Activated CD8-positive, alpha-beta T cell treated with anti-CD3 and anti-CD28 coated beads, Interleukin-2, amount 10 ng/mL, durations not matched to agents 7 days and 5 days (primary cell): ENCODE data around the gene NCOA1. TPM values are rescaled to one million over a fixed set of nuclear protein-coding genes. Genes with fewer than 3 reads are reported as not detected.

Experiments used
- ATAC-seq: fragments of 150-1000 bp; cut with Tn5 transposase; one replicate; pipeline ENCODE4 v1.10.0; 2021; ENCODE audit warnings: moderate library complexity
- CTCF ChIA-PET: fragments of 350-600 bp; sonication (Branson Sonifier 250); formaldehyde crosslinking; loops from one replicate; lab custom pipeline; 2021; ENCODE audit warnings: antibody characterized with exemption; lab: Charles Lee
- POLR2A ChIA-PET: fragments of 350-600 bp; sonication (Branson Sonifier 250); formaldehyde crosslinking; loops from one replicate; lab custom pipeline; 2021; ENCODE audit warnings: antibody characterized with exemption; lab: Charles Lee
- DNase-seq: peaks from one replicate; pipeline ENCODE4 v3.0.0-alpha.2; 2020
- H3K27ac Mint-ChIP-seq: one replicate; pipeline ENCODE4 v1.8.0; 2021; ENCODE audit warnings: mild to moderate bottlenecking, mixed read lengths
- H3K27me3 Mint-ChIP-seq: one replicate; pipeline ENCODE4 v1.8.0; 2021; ENCODE audit warnings: low read depth, mixed read lengths
- H3K36me3 Mint-ChIP-seq: one replicate; pipeline ENCODE4 v1.8.0; 2021; ENCODE audit warnings: low read depth, mixed read lengths
- H3K4me1 Mint-ChIP-seq: one replicate; pipeline ENCODE4 v1.8.0; 2021; ENCODE audit warnings: low read depth, mixed read lengths
- H3K4me3 Mint-ChIP-seq: one replicate; pipeline ENCODE4 v1.8.0; 2021; ENCODE audit warnings: mild to moderate bottlenecking, mixed read lengths
- H3K9me3 Mint-ChIP-seq: one replicate; pipeline ENCODE4 v1.8.0; 2022; ENCODE audit warnings: mixed read lengths; ENCODE audit not compliant: insufficient read depth
- total RNA-seq, 2 experiments: library from RNA; stranded (reverse); gene quantifications; one replicate each; pipeline ENCODE4 v1.2.3, GENCODE V29; 2021

Gene NCOA1
- total RNA-seq, 2 experiments from 2014 or later: 14.5 to 14.7 TPM

- H3K36me3 Mint-ChIP-seq: peaks cover 3% of the 10 kb centered on the region
- CTCF ChIA-PET: interaction anchor here (1.1 kb wide), 1 partner anchor 38 kb away, joined by 3 read pairs; no protein-coding TSS in a partner anchor
Measured at GRCh38 chr2:24509425-24509824, 18.4 kb downstream of the NCOA1 start.

GRCh38 chr2:24509840-24510239 is 18.8 kb downstream of the NCOA1 start:
- ChIA-PET CTCF (interaction anchor here (1.1 kb wide), 1 partner anchor 38 kb away, joined by 3 read pairs; no protein-coding TSS in a partner anchor), POLR2A (no interaction called here)
- no peak overlapping the region for H3K27ac Mint-ChIP-seq
- peaks cover 21% of the 10 kb centered on the region for H3K4me1 Mint-ChIP-seq
- peaks cover 3% of the 10 kb centered on the region for H3K9me3 Mint-ChIP-seq
- no peak for ATAC-seq
- peaks cover 3% of the 10 kb centered on the region for H3K36me3 Mint-ChIP-seq
- no peaks in the 10 kb centered on the region for H3K27me3 Mint-ChIP-seq
- no peak for DNase-seq
- no peak overlapping the region for H3K4me3 Mint-ChIP-seq

More at GRCh38 chr2:24509425-24509824, 18.4 kb downstream of the NCOA1 start:
- H3K9me3 Mint-ChIP-seq: peaks cover 3% of the 10 kb centered on the region
- H3K4me3 Mint-ChIP-seq: no peak overlapping the region
- POLR2A ChIA-PET: no interaction called here
- H3K4me1 Mint-ChIP-seq: peaks cover 21% of the 10 kb centered on the region
- no peak for DNase-seq
- H3K27ac Mint-ChIP-seq: no peak overlapping the region
- H3K27me3 Mint-ChIP-seq: no peaks in the 10 kb centered on the region
- no peak for ATAC-seq

- DNase-seq (no peak), ATAC-seq (no peak)
- Mint-ChIP-seq H3K4me3 (no peak overlapping the region), H3K4me1 (peaks cover 23% of the 10 kb centered on the region), H3K27me3 (no peaks in the 10 kb centered on the region), H3K27ac (no peak overlapping the region), H3K36me3 (no peaks in the 10 kb centered on the region), H3K9me3 (no peaks in the 10 kb centered on the region)
- CTCF ChIA-PET: no interaction called here
- POLR2A ChIA-PET: no interaction called here
Measured at GRCh38 chr2:24510771-24511170, 19.7 kb downstream of the NCOA1 start.

GRCh38 chr2:24511198-24511597 is 20.1 kb downstream of the NCOA1 start:
- ATAC-seq (no peak), DNase-seq (no peak)
- no peaks in the 10 kb centered on the region for H3K9me3 Mint-ChIP-seq
- no peaks in the 10 kb centered on the region for H3K27me3 Mint-ChIP-seq
- H3K4me1 Mint-ChIP-seq: peaks cover 22% of the 10 kb centered on the region
- no peaks in the 10 kb centered on the region for H3K36me3 Mint-ChIP-seq
- H3K27ac Mint-ChIP-seq: no peak overlapping the region
- ChIA-PET POLR2A (no interaction called here), CTCF (interaction anchor here (1.2 kb wide), 1 partner anchor 31 kb away, joined by 3 read pairs; no protein-coding TSS in a partner anchor)
- no peak overlapping the region for H3K4me3 Mint-ChIP-seq

GRCh38 chr2:24511894-24512293 is 20.8 kb downstream of the NCOA1 start:
- DNase-seq (no peak), ATAC-seq (no peak)
- no peaks in the 10 kb centered on the region for H3K9me3 Mint-ChIP-seq
- H3K27me3 Mint-ChIP-seq: no peaks in the 10 kb centered on the region
- peaks cover 21% of the 10 kb centered on the region for H3K4me1 Mint-ChIP-seq
- no peak overlapping the region for H3K4me3 Mint-ChIP-seq
- H3K27ac Mint-ChIP-seq: no peak overlapping the region
- ChIA-PET CTCF (interaction anchor here (0.7 to 1.2 kb wide), 2 partner anchors 11 to 31 kb away, joined by 3 read pairs; no protein-coding TSS in a partner anchor), POLR2A (no interaction called here)
- H3K36me3 Mint-ChIP-seq: no peaks in the 10 kb centered on the region

GRCh38 chr2:24512404-24512803 is 21.4 kb downstream of the NCOA1 start:
- Mint-ChIP-seq H3K36me3 (no peaks in the 10 kb centered on the region), H3K4me3 (no peak overlapping the region), H3K4me1 (peaks cover 25% of the 10 kb centered on the region), H3K27ac (no peak overlapping the region), H3K27me3 (no peaks in the 10 kb centered on the region), H3K9me3 (no peaks in the 10 kb centered on the region)
- ChIA-PET CTCF (interaction anchor here (1.2 kb wide), 1 partner anchor 30 kb away, joined by 3 read pairs; no protein-coding TSS in a partner anchor), POLR2A (no interaction called here)
- ATAC-seq (no peak), DNase-seq (no peak)

- no peaks in the 10 kb centered on the region for H3K27me3 Mint-ChIP-seq
- no peak overlapping the region for H3K27ac Mint-ChIP-seq
- peaks cover 23% of the 10 kb centered on the region for H3K4me1 Mint-ChIP-seq
- H3K4me3 Mint-ChIP-seq: no peak overlapping the region
- no peak for DNase-seq
- CTCF ChIA-PET: no interaction called here
- no peak for ATAC-seq
- no peaks in the 10 kb centered on the region for H3K36me3 Mint-ChIP-seq
- H3K9me3 Mint-ChIP-seq: no peaks in the 10 kb centered on the region
- POLR2A ChIA-PET: no interaction called here
Measured at GRCh38 chr2:24512831-24513230, 21.8 kb downstream of the NCOA1 start.

- Mint-ChIP-seq H3K9me3 (no peaks in the 10 kb centered on the region), H3K36me3 (no peaks in the 10 kb centered on the region), H3K4me3 (no peak overlapping the region), H3K27ac (no peak overlapping the region), H3K4me1 (peaks cover 23% of the 10 kb centered on the region), H3K27me3 (no peaks in the 10 kb centered on the region)
- DNase-seq (no peak), ATAC-seq (no peak)
- CTCF ChIA-PET: no interaction called here
- POLR2A ChIA-PET: no interaction called here
Measured at GRCh38 chr2:24513281-24514071, 22.4 kb downstream of the NCOA1 start.

- Mint-ChIP-seq H3K27me3 (no peaks in the 10 kb centered on the region), H3K4me3 (no peak overlapping the region), H3K9me3 (no peaks in the 10 kb centered on the region), H3K4me1 (peaks cover 14% of the 10 kb centered on the region), H3K36me3 (no peaks in the 10 kb centered on the region), H3K27ac (no peak overlapping the region)
- ChIA-PET CTCF (no interaction called here), POLR2A (no interaction called here)
- no peak for ATAC-seq
- DNase-seq: no peak
Measured at GRCh38 chr2:24514820-24515219, 23.8 kb downstream of the NCOA1 start.

GRCh38 chr2:24515335-24515734 is 24.3 kb downstream of the NCOA1 start:
- DNase-seq (no peak), ATAC-seq (no peak)
- H3K27ac Mint-ChIP-seq: no peak overlapping the region
- ChIA-PET CTCF (no interaction called here), POLR2A (no interaction called here)
- no peaks in the 10 kb centered on the region for H3K36me3 Mint-ChIP-seq
- no peaks in the 10 kb centered on the region for H3K9me3 Mint-ChIP-seq
- peaks cover 14% of the 10 kb centered on the region for H3K4me1 Mint-ChIP-seq
- H3K27me3 Mint-ChIP-seq: no peaks in the 10 kb centered on the region
- no peak overlapping the region for H3K4me3 Mint-ChIP-seq

GRCh38 chr2:24515831-24516230 is 24.8 kb downstream of the NCOA1 start:
- H3K4me3 Mint-ChIP-seq: no peak overlapping the region
- no peak for DNase-seq
- H3K36me3 Mint-ChIP-seq: no peaks in the 10 kb centered on the region
- H3K4me1 Mint-ChIP-seq: peaks cover 19% of the 10 kb centered on the region
- ChIA-PET POLR2A (interaction anchor here (0.7 kb wide), 1 partner anchor 769 kb away, joined by 3 read pairs; no protein-coding TSS in a partner anchor), CTCF (no interaction called here)
- no peak overlapping the region for H3K27ac Mint-ChIP-seq
- no peaks in the 10 kb centered on the region for H3K9me3 Mint-ChIP-seq
- H3K27me3 Mint-ChIP-seq: no peaks in the 10 kb centered on the region
- no peak for ATAC-seq

- no peaks in the 10 kb centered on the region for H3K36me3 Mint-ChIP-seq
- CTCF ChIA-PET: no interaction called here
- DNase-seq (no peak), ATAC-seq (no peak)
- H3K27ac Mint-ChIP-seq: no peak overlapping the region
- POLR2A ChIA-PET: no interaction called here
- peaks cover 31% of the 10 kb centered on the region for H3K4me1 Mint-ChIP-seq
- no peaks in the 10 kb centered on the region for H3K9me3 Mint-ChIP-seq
- H3K27me3 Mint-ChIP-seq: no peaks in the 10 kb centered on the region
- no peak overlapping the region for H3K4me3 Mint-ChIP-seq
Measured at GRCh38 chr2:24517247-24517646, 26.2 kb downstream of the NCOA1 start.
